Stimulated activated CD8-positive, alpha-beta memory T cell treated with anti-CD3 and anti-CD28 coated beads, Interleukin-2, amount 100 ng/mL, for 48 hours (primary cell): ENCODE measurements around the gene ISYNA1.

Experiments
- DNase-seq, 2 donors: peaks; one replicate each; pipeline ENCODE4 v3.0.0-alpha.2; 2020; ENCODE audit warnings: low read depth in 2 of 2

ISYNA1 gene

DNA sequence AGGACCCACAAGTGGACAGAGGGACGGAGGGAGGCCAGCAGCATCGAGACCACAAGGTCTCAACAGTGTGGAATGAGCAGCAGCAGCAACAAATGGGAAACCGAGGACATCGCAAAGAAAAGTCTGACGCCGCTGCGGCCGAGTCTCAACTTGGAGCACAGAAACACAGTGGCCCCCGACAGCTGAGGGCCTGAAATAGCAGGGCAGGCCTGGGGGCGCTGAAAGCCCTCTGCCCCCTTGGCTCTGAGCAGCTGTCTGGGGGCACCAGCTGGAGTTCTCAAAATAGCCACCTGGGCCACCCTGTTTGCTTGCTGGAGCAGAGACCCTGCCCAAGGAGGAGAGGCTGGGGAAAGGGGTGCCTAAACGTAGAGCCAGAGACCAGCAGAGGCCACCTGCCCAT is 5.9 kb upstream of the ISYNA1 start:
- no peak for DNase-seq

- no peak for DNase-seq
These were observed 5.5 kb upstream of the ISYNA1 start for GRCh38 chr19:18443406-18443805.

- DNase-seq: no peak
These were observed 5.0 kb upstream of the ISYNA1 start for GRCh38 chr19:18442941-18443340.

DNA sequence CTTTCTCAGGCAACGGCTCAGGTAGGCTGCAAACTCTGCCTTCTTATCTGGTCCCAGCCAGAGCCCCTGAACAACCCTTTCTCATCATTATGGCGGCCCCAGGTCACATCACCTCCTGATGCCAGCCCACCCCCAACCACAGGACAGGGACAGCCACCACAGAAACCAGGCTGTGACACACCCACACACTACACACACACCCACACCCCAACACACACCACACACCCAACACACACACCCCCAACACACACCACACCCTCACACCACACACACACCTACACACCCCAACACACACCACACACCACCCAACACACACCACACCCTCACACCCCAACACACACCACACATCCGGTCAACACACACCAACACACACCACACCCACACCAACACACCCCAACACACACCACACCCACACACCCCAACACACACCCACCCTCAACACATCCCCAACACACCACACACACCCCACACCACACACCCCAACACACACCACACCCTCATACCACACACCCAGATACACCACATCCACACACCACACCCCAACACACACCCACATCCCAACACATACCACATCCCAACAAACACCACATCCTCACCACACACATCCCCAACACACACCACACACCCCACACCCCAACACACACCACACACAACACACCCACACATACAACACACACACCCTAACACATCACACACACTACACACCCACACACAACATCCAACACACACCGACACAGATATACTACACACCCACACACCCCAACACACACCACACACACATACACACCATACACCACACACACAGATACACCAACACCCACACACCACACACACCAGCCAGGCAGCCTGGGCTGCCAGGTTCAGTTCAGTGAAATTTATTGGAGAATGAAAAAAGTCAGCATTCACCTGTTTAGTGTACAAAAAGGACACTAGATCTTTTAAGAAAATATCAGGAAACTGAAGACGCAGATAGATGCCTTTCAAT is 4.2 kb upstream of the ISYNA1 start:
- DNase-seq: no peak

- DNase-seq: no peak
These were observed 3.2 kb upstream of the ISYNA1 start for GRCh38 chr19:18440936-18441803.

GRCh38 chr19:18440415-18440877 is 2.5 kb upstream of the ISYNA1 start:
- no peak for DNase-seq

DNA sequence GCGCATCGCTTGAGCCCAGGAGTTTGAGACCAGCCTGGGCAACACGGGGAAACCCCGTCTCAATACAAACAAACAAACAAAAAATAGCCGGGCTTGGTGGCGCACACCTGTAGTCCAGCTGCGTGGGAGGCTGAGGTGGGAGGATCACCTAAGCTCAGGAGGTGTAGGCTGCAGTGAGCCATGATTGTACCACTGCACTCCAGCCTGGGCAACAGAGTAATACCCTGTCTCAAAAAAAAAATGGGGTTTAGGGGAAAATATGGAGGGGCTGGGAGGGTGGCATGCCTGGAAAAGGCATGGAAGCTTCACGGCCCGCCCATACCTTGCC is 1.9 kb upstream of the ISYNA1 start:
- no peak for DNase-seq

DNA sequence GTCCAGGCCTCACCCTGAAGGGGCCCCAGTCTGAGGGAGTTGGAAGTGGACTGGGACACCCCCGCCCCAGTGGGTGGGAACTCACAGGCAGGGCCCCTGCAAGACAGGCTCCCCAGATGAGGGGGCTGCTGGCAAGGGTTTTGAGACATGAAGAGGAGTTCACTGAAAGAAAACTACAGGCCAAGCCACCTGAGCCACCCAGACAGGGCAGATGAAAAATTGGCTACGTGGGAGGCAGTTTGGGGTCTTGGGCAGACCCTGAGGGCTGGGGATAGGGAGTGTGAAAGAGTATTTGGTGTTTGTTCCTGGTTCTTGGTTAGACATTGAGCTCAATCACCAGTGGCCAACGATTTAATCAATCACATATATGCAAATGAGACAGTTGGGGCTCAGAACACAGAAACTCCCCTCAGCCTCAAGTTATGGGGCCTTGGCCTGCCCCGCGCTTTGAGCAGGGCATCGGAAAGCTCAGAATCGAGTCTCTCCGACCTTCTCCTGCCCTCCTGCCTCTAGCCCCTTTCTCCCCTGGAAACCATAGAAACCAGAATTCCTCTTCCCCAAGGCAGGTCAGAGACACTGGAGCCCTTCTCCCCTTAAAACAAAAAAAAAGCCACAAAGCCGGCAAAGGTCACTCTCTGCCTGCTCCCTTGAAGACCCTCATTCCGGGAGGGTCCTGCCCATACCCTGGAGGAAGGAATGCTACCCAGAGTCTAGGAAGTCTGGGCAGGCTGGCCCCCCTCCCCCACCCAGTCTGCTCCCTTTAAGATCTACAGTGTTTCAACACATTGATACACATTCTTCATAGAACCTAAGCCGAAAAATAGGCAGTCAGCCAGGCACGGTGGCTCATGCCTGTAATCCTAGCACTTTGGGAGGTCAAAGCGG is 1.3 kb upstream of the ISYNA1 start:
- no peak for DNase-seq

DNA sequence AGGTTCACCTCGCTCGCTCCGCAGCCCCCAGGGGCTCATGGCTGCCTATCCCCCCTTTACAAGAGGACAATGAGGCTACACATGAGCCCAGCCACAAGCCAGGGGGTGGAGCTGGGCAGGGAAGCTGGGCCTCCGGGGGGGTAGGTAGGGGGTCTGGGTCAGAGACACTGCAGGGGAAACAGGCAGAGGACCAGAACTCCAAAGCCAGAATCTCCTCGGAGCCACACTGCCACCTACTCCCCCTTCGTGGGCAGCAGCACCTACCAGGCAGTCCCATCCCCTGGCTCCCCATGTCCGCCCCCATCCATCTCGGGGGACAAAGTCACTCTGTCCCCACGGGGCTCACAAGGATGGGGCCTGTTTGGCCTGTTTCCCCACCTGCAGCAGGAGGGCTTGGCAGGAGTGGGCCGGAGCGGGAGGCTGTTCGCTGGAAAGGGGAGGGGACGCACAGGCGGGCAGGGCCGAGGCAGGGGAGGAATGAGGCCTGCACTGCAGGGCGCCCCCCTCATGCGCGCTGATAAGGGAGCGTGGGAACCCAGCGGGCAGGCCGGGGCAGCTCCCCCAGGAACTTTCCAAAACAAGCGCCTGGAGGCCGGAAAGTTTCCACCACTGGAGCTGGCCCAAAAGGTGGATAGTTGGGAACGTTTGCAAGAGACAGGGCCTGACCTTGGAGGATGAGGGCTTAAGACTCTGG is 545 bp upstream of the ISYNA1 start:
- no peak for DNase-seq

DNA sequence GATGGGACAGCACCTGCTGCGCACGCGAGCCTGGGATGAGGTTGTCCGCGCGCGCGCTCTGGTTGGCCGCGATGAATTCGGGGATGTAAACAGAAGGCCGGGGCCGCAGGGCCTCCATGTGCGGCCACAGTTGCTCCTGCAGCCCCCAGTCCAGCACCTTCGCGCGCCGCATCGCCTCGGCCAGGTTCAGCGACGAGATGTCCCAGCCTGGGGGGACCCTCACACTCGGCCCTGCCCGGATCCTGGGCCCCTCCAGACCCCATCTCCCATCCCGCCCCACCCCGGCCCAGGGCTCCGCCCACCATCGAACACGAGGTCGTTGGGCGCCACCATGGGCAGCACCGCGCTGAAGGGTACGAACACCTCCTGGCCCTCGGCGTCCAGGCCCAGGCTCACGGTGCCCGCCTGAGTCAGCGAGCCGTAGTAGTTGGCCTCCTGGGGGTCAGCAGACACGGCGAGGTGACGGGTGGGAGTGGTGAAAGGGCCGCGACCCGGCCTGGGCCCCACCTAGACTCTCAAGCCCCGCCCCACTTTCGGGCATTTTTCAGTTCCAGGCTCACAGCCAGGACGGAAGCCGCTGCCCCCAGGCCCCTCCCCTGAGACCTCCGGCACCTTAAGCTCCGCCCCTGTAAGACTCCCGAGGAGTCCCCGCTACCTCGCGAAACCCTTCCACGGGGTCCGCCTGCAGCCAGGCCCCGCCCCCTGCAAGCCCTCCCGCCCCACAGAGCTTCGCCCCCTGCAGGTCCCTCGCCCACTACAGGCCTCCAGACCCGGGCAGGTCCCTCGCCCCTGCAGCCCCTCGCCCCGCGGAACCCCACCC is 1.1 kb downstream of the ISYNA1 start:
- peak; percentile 78 to 83 for DNase-seq

GRCh38 chr19:18435842-18436670 is 1.9 kb downstream of the ISYNA1 start:
- no peak for DNase-seq

DNA sequence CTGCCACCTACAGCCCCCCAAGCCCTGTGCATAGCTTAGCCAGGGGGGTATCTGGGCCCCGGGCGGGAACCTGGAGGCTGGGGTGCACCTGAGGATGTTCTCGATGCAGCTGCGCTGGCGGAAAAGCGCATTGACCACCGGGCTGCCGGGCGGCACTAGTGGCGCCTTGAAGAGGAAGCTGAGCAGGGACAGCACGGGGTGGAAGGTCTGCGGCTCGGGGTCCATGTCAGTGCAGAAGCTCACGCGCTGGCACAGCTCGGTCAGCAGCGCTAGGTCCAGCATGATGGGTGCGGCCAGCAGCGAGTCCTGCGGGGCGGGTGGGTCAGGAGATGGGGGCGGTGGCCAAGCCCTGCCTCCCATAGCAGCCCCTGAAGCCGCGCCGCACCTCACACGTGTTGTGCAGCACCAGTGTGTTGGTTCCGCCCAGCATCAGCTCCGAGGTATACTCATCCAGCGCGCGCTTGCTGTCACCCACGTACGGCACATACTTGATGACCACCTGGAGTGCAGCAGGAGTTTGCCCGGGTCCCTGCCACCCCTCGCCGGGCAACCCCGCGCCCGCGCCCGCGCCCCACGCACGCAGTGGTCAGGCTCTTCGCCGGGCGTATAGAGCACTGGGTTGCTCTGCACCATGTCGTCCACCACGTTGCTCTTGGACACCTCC is 2.6 kb downstream of the ISYNA1 start:
- no peak for DNase-seq

DNA sequence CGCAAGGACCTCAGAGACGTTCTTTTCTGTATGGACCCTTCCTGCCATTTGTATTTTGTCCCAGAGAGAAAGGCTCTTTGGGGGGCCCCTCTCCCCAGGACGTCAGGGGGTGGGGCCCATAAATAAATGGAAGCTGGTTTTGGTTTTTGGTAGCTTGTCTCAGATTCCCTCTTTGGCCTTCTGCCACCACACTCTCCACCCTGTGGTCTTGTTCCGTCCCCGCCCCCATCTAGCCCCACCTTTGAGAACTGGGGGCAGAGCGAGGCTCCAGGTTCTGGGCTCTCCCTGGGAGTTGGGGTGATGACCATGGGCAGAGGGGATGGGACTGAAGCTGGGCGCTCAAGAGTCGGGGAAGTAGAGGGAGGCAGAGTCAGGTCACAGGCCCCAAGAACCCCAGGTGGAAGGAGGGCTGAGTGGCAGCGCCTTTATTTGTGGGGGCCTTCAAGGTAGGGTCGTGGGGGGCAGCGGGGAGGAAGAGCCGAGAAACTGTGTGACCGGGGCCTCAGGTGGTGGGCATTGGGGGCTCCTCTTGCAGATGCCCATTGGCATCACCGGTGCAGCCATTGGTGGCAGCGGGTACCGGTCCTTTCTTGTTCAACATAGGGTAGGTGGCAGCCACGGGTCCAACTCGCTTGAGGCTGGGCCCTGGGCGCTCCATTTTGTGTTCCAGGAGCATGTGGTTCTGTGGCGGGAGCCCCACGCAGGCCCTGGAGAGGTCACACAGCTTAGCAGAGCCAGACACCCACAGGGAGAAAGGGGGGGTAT is 3.3 kb downstream of the ISYNA1 start:
- no peak for DNase-seq

DNA sequence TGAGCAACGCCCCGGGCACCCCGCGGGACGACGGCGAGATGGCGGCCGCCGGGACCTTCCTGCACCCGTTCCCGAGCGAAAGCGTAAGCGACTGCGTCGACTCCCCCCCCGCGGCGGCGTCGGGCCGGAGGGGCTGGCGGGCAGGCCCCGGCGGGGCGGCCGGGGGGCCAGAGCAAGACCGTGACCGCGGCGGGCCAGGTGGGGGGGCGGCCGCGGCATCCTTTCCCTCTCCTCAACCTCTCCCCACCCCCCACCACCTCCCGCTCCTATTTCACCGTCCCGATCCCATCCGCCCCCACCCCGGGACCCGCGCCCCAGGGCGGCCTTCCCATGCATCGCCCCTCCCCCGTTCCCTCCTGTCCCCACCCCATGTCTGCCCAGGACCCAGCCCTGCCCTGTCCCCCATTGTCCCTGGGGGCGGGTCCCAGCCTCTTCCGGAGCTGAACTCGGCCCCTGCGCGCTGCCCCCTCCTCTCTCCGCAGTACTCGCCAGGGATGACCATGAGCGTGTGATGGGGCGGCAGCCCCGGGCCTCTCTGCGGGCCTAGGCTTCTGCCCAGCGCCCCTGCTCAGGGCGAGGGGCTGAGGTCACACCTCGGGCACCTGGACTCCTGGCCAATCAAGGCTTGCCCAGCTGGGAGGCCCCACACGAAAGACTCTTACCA is 4.1 kb downstream of the ISYNA1 start:
- DNase-seq: no peak

DNA sequence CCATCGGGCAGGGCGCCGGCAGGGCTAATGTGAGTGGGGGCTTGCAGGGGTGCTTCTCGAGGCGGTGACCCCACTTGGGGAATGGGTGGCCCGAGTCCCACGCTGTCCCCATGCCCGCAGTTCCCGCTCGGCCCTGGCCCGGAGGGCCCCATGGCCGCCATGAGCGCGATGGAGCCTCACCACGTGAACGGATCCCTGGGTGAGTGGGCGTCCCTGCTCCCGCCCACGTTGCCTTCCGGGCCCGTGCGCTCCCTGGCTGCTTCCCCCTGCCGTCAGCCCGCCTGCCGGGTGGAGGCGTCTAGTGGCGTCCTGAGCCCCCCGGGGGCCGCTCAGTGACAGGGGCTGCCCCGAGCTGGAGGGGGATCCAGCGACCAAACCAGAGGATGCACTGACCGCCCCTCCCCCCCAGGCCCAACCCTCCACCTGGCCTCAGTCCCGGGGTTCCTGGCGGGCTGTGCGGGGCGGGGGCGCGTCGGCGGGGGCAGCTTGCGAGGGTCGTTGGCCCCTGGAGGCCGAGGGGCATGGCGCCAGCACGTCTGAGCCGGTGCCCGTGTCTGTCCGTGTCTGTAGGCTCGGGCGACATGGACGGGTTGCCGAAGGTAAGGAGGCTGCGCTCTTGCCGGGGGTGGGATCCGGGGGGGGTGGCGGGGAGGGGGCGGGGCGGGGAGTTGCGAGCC is 4.8 kb downstream of the ISYNA1 start:
- DNase-seq: no peak

DNA sequence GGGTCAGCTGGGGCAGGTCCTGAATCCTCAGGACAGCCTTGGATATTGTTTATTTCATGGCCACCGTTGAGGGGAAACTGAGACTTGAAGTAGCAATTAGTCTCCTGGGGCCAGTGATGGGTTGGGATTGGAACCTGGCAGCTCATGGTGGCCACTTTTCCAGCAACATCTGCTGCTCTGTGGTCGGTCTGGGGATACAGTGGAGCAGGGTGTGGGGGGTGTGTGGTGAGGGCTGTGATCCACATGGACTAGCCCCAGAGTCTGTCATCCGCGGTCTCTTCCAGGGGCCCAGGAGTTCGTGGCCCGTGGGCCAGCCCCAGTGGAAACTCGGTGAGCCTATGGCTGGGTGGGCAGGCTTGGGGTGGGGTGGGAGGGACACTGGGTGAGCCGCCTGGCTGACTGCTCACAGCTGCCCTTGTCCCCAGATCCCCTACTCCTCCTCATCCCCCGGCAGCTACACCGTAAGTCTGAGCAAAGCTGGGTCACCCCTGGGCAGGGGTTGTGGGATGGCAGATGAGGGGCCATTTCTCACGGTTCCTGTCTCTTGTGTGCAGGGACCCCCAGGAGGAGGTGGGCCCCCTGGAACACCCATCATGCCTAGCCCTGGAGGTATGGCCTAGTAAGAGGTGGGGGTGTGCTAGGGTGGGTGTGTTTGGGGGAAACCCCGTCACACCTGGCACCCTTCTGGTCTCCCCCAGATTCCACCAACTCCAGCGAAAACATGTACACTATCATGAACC is 5.5 kb downstream of the ISYNA1 start:
- no peak for DNase-seq
